Fibroblast of pulmonary artery (primary cell): ENCODE measurements around the gene SLC9A7.

Source experiments
- DNase-seq: peaks from one replicate; pipeline ENCODE4 v3.0.0-alpha.2; 2010; ENCODE audit warnings: low read depth
- H3K4me3 ChIP-seq: replicated peaks from 2 replicates; pipeline ENCODE4 v1.5.1; 2011; ENCODE audit warnings: low read depth, mild to moderate bottlenecking, control low read depth, low read length, moderate library complexity
- CTCF ChIP-seq: IDR thresholded peaks from 2 replicates; pipeline ENCODE4 v1.5.1; 2011; ENCODE audit warnings: mild to moderate bottlenecking, control low read depth, low read length, inconsistent platforms; ENCODE audit errors: missing control alignments

Gene SLC9A7

GRCh38 chrX:46599051-46599560 is 159.8 kb downstream of the SLC9A7 start:
- peak; percentile 17 for DNase-seq
- no peak for TF ChIP-seq CTCF

GRCh38 chrX:46597771-46598170 is 161.1 kb downstream of the SLC9A7 start:
- no peak for TF ChIP-seq CTCF
- no peak overlapping the region for H3K4me3 ChIP-seq
- DNase-seq, result no peak

More at GRCh38 chrX:46599051-46599560, 159.8 kb downstream of the SLC9A7 start:
- H3K4me3 ChIP-seq, result no peak overlapping the region

DNA sequence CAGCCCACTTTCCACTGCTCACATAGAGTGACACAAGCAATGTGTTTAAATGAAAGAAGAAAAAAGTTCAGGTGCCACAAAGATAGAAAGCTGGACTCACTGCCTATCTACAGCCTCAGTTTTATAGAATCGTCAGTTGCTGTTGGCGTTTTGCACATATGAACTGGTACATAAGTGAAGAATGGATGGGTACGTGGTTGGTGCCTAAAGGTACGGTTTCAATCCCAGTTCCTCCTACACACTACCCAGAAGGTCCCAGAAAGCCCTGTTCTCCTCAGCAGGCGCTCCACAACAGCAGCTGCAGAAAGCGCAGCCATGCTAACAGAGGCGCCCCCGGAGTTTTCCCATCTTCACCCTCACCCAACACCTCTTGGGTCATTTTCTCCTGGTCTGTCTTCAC is 161.7 kb downstream of the SLC9A7 start:
- H3K4me3 ChIP-seq, result no peak overlapping the region
- no peak for TF ChIP-seq CTCF
- no peak for DNase-seq

GRCh38 chrX:46595084-46595483 is 163.8 kb downstream of the SLC9A7 start:
- no peak overlapping the region for H3K4me3 ChIP-seq
- no peak for DNase-seq
- no peak for TF ChIP-seq CTCF

GRCh38 chrX:46589977-46590723 is 168.8 kb downstream of the SLC9A7 start:
- peak; percentile 84 for DNase-seq
- TF ChIP-seq CTCF, result no peak
- no peak overlapping the region for H3K4me3 ChIP-seq

DNA sequence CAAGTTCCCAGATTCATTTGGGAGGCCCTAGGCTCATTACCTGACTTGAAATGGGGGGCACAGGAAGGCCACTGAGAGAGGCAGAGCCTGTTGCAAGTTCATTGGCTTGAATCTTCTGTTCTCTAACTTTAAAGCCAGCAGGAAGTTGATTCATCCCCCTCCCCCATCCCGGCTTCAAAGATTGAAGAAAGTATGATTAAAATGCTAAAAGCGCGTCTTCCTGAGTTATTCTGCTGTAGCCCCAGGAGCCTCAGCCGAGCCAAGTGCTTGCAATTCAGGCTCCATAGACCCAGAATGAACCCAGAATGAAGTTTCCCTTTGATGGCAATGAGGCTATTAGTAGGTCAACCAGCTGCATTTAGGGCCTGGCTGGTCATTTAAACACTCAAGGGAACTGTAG is 170.7 kb downstream of the SLC9A7 start:
- DNase-seq, result peak; percentile 81
- H3K4me3 ChIP-seq, result peak overlapping the region; percentile 17

More for the DNA sequence above, 170.7 kb downstream of the SLC9A7 start:
- TF ChIP-seq CTCF, result no peak
